Measurements from ENCODE around the gene WBP4.

GRCh38 chr13:41048640-41049039 is 12.7 kb upstream of the WBP4 start:
- TF ChIP-seq CTCF (IDR thresholded peaks at IDR 0.05; ENCODE audit: insufficient read depth, low read depth, low read length) = no peak
- no peak for TF ChIP-seq EZH2 (IDR thresholded peaks at IDR 0.05; ENCODE audit: insufficient read depth, low read length)
